Common myeloid progenitor, CD34-positive (primary cell): ENCODE measurements around the gene SCUBE3.

ENCODE experiments used
- CTCF ChIA-PET: fragments of 350-600 bp; sonication (Branson Sonifier 250); formaldehyde crosslinking; loops from one replicate; lab custom pipeline; 2021; ENCODE audit warnings: antibody characterized with exemption; lab: Charles Lee
- POLR2A ChIA-PET: fragments of 350-600 bp; sonication (Branson Sonifier 250); formaldehyde crosslinking; loops from one replicate; lab custom pipeline; 2021; ENCODE audit warnings: antibody characterized with exemption; lab: Charles Lee
- DNase-seq, 3 donors: peaks; one replicate each; pipeline versions ENCODE4 v3.0.0 to v3.0.0-alpha.2; 2013
- H3K27ac ChIP-seq, 2 experiments: 1 replicate in 1 of 2; 2 replicates in 1 of 2; pipeline ENCODE4 v1.7.0; 2013; ENCODE audit warnings: inconsistent platforms in 2 of 2, low read length in 2 of 2, mild to moderate bottlenecking in 2 of 2, low read depth in 1 of 2, moderate library complexity in 1 of 2; ENCODE audit not compliant: severe bottlenecking in 2 of 2, insufficient read depth in 1 of 2, poor library complexity in 1 of 2
- H3K27me3 ChIP-seq, 5 experiments: replicated peaks in 2 of 5; 1 replicate in 3 of 5; 2 replicates in 2 of 5; pipeline versions ENCODE4 v1.6.1 to v1.7.0; 2013; ENCODE audit warnings: low read length in 4 of 5, mild to moderate bottlenecking in 2 of 5, moderate library complexity in 2 of 5, inconsistent platforms in 1 of 5; ENCODE audit not compliant: insufficient read depth in 5 of 5, control insufficient read depth in 4 of 5
- H3K36me3 ChIP-seq, 4 experiments: 1 replicate in 2 of 4; 2 replicates in 2 of 4; pipeline versions ENCODE4 v1.6.1 to v1.7.0; 2013; ENCODE audit warnings: low read length in 3 of 4, control low read depth in 1 of 4, mild to moderate bottlenecking in 1 of 4; ENCODE audit not compliant: control insufficient read depth in 4 of 4, insufficient read depth in 4 of 4
- H3K4me1 ChIP-seq, 4 experiments: 1 replicate in 3 of 4; 2 replicates in 1 of 4; pipeline versions ENCODE4 v1.6.1 to v1.7.1; 2013; ENCODE audit warnings: low read length in 3 of 4, mild to moderate bottlenecking in 3 of 4, control low read depth in 1 of 4, inconsistent platforms in 1 of 4, moderate library complexity in 1 of 4; ENCODE audit not compliant: control insufficient read depth in 4 of 4, insufficient read depth in 4 of 4; ENCODE audit errors: control extremely low read depth in 1 of 4
- H3K4me3 ChIP-seq, 7 experiments: 1 replicate in 4 of 7; 2 replicates in 3 of 7; pipeline versions ENCODE4 v1.5.1 to v1.7.0; 2013; ENCODE audit warnings: mild to moderate bottlenecking in 7 of 7, low read length in 6 of 7, moderate library complexity in 6 of 7, inconsistent platforms in 2 of 7, low read depth in 2 of 7, control low read depth in 1 of 7; ENCODE audit not compliant: insufficient read depth in 4 of 7, control insufficient read depth in 1 of 7; ENCODE audit errors: extremely low read depth in 1 of 7
- H3K9me3 ChIP-seq, 5 experiments: 1 replicate in 4 of 5; 2 replicates in 1 of 5; pipeline versions ENCODE4 v1.6.1 to v1.7.1; 2013; ENCODE audit warnings: low read length in 4 of 5, mild to moderate bottlenecking in 2 of 5, inconsistent platforms in 1 of 5, low read depth in 1 of 5, moderate library complexity in 1 of 5; ENCODE audit not compliant: control insufficient read depth in 4 of 5, insufficient read depth in 2 of 5; ENCODE audit errors: control extremely low read depth in 1 of 5
- WGBS: methylation state at CpG from one replicate; pipeline ENCODE4 v1.1.5; 2013; ENCODE audit not compliant: insufficient coverage; 5-methylcytosine and 5-hydroxymethylcytosine counted together

Gene SCUBE3

GRCh38 chr6:35194390-35194789, 19.4 kb upstream of the SCUBE3 start:
- DNase-seq: no peak
- no peak overlapping the region for H3K4me3 ChIP-seq
- 98% methylated on average over 5 of the region's 5 CpGs for WGBS
- H3K36me3 ChIP-seq: no peaks in the 10 kb centered on the region
- CTCF ChIA-PET: interaction anchor here (1.6 to 2.7 kb wide), 3 partner anchors 10 to 52 kb away, joined by 4 to 12 read pairs (median 4); no protein-coding TSS in a partner anchor
- H3K27me3 ChIP-seq: peaks cover 0 to 4% (median 0%) of the 10 kb centered on the region in 5 experiments
- peaks cover 0 to 1% (median 0%) of the 10 kb centered on the region in 5 experiments for H3K9me3 ChIP-seq
- H3K4me1 ChIP-seq: no peaks in the 10 kb centered on the region
- H3K27ac ChIP-seq: no peak overlapping the region
- POLR2A ChIA-PET: no interaction called here

DNA sequence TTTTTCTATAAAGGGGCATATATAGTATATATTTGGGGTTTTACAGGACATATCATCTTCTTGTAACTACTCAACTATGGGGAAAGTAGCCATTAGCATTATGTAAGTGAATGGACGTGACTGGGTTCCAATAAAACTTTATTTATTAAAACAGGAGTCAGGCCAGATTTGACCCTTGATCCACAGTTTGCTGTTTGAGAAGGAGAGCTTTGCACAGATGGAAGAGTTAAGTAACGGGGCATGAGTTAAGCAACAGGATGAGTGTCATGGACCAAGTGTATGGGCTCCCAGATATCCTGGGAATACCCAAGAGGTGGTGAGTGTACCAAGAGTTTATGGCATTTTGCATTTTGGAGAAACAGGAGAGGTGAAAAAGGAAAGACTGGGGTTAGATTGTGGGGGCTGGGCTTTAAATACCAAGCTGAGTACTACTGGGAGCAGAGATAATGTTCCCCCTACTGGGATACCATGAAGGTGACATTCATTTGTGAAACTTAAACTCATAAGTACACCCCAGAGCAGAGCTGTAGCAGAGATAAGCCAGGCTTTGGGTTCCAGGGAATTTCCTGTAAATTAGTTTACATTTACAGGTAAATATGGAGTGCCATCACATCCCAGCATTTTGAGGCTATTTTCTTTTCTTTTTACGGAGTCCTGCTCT, 18.5 kb upstream of the SCUBE3 start:
- CTCF ChIA-PET: interaction anchor here (1.6 to 2.7 kb wide), 3 partner anchors 9 to 51 kb away, joined by 4 to 12 read pairs (median 4); no protein-coding TSS in a partner anchor

GRCh38 chr6:35197196-35197595, 16.6 kb upstream of the SCUBE3 start:
- ChIA-PET POLR2A (no interaction called here), CTCF (interaction anchor here (2.8 kb wide), 1 partner anchor 11 kb away, joined by 9 read pairs; no protein-coding TSS in a partner anchor)
- H3K27me3 ChIP-seq: peaks cover 0 to 4% (median 0%) of the 10 kb centered on the region in 5 experiments
- no peak for DNase-seq
- 98% methylated on average over 4 of the region's 5 CpGs for WGBS
- H3K36me3 ChIP-seq: no peaks in the 10 kb centered on the region
- peaks cover 0 to 1% (median 0%) of the 10 kb centered on the region in 5 experiments for H3K9me3 ChIP-seq
- H3K27ac ChIP-seq: no peak overlapping the region
- no peaks in the 10 kb centered on the region for H3K4me1 ChIP-seq
- no peak overlapping the region for H3K4me3 ChIP-seq

More for the DNA sequence above, 18.5 kb upstream of the SCUBE3 start:
- Histone ChIP-seq H3K4me3 (no peak overlapping the region), H3K9me3 (peaks cover 0 to 1% (median 0%) of the 10 kb centered on the region in 5 experiments), H3K4me1 (no peaks in the 10 kb centered on the region), H3K36me3 (no peaks in the 10 kb centered on the region), H3K27me3 (peaks cover 0 to 4% (median 0%) of the 10 kb centered on the region in 5 experiments), H3K27ac (no peak overlapping the region)
- POLR2A ChIA-PET: no interaction called here
- no peak for DNase-seq
- WGBS: 98% methylated on average over 3 of the region's 3 CpGs

DNA sequence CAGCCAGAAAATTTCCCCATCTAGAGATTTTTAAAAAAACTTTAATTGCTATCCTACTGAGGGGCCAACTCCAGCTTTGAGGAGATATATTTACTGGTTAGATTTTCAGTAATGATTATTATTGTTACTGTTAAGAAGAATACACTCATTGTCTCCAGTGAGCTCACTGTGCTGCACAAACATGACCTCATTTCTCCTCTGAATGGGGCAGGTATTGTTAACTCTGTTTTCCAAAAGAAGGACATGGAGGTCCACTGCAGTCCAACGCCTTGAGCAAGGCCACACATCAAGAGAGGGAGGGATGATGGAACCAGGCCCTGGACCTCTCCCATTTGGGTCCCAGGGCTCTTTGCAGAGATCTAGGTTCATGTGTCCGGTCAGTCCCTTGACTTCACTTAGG, 13.9 kb upstream of the SCUBE3 start:
- ChIA-PET POLR2A (no interaction called here), CTCF (interaction anchor here (1.2 to 2.8 kb wide), 3 partner anchors 8 to 54 kb away, joined by 3 to 9 read pairs (median 3); no protein-coding TSS in a partner anchor)
- Histone ChIP-seq H3K27me3 (peaks cover 0 to 7% (median 0%) of the 10 kb centered on the region in 5 experiments), H3K27ac (no peak overlapping the region), H3K9me3 (peaks cover 0 to 1% (median 0%) of the 10 kb centered on the region in 5 experiments), H3K4me3 (no peak overlapping the region), H3K4me1 (no peaks in the 10 kb centered on the region), H3K36me3 (no peaks in the 10 kb centered on the region)
- 100% methylated on average over 1 of the region's 2 CpGs for WGBS
- no peak for DNase-seq

- peak in 2 of 3 donors; percentile 21 to 22 for DNase-seq
- ChIA-PET POLR2A (no interaction called here), CTCF (interaction anchor here (1.0 to 10.3 kb wide), 5 partner anchors 11 to 333 kb away, joined by 3 to 84 read pairs (median 4); no protein-coding TSS in a partner anchor)
- Histone ChIP-seq H3K9me3 (peaks cover 0 to 1% (median 0%) of the 10 kb centered on the region in 5 experiments), H3K27ac (no peak overlapping the region), H3K27me3 (peaks cover 0 to 13% (median 8%) of the 10 kb centered on the region in 5 experiments), H3K36me3 (no peaks in the 10 kb centered on the region), H3K4me1 (no peaks in the 10 kb centered on the region), H3K4me3 (no peak overlapping the region)
- 90% methylated on average over 5 of the region's 6 CpGs for WGBS
Observed at GRCh38 chr6:35202066-35202546, 11.7 kb upstream of the SCUBE3 start.

DNA sequence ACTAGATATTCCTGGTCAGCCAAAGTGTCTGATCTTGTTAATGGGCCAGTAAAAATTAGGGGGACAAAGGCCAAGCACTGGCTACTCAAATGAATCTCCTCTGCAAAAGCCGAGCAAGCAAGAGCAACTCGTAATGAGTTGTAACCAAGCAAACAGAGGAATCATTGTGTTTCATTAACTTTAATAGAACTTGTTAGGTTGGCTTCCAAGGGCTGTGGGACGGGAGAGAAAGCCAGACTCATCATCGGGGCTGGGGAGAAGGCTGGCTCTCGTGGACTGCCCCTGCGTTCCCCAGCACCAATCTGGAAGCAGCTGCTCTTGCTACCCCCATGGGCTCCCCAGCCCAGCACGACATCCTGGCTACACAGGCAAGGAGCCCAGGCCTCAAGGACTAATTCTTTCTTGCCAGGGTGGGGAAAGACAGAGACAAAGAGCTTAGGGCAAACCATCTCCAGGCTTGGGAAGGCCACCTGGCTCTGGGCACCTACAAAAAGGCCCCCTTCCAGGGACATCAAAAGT, 10.5 kb upstream of the SCUBE3 start:
- peaks cover 0 to 20% (median 17%) of the 10 kb centered on the region in 5 experiments for H3K27me3 ChIP-seq
- no peaks in the 10 kb centered on the region for H3K36me3 ChIP-seq
- H3K9me3 ChIP-seq: no peaks in the 10 kb centered on the region
- DNase-seq: no peak
- H3K4me3 ChIP-seq: no peak overlapping the region
- no peak overlapping the region for H3K27ac ChIP-seq
- H3K4me1 ChIP-seq: no peaks in the 10 kb centered on the region
- 98% methylated on average over 5 of the region's 7 CpGs for WGBS
- POLR2A ChIA-PET: no interaction called here
- CTCF ChIA-PET: interaction anchor here (1.0 to 10.3 kb wide), 12 partner anchors 12 to 334 kb away, joined by 3 to 84 read pairs (median 6); no protein-coding TSS in a partner anchor
